ENCODE data around the gene CXXC4.

The CXXC4 gene

DNA sequence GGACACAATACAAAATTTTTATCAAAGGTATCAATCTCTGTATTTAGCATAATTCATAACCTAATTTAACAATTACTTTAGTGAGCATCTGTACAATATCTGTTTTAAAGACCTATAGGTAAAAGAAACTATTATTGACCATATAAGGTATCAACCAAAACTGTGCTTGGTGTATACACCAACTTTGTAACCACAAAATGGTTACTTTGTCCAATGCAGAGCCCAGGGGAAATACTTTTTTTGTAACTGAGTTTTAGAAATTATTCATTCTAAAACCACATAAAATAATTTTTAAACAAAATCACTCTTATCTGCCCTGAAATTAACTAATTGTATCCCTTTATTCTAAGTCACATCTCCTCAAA, 5.0 kb downstream of the CXXC4 start:
- no peak for DNase-seq (ENCODE audit: low spot score)
- FAIRE-seq: no peak

GRCh38 chr4:104488151-104488550, 6.5 kb downstream of the CXXC4 start:
- no peak for FAIRE-seq

GRCh38 chr4:104486716-104487504, 7.8 kb downstream of the CXXC4 start:
- no peak for FAIRE-seq
- no peak for DNase-seq (ENCODE audit: low spot score)

More at GRCh38 chr4:104488151-104488550, 6.5 kb downstream of the CXXC4 start:
- no peak for DNase-seq (ENCODE audit: low spot score)

- FAIRE-seq: no peak
- DNase-seq (ENCODE audit: low spot score): no peak
Observed at GRCh38 chr4:104475652-104476051, 19.0 kb downstream of the CXXC4 start.

DNA sequence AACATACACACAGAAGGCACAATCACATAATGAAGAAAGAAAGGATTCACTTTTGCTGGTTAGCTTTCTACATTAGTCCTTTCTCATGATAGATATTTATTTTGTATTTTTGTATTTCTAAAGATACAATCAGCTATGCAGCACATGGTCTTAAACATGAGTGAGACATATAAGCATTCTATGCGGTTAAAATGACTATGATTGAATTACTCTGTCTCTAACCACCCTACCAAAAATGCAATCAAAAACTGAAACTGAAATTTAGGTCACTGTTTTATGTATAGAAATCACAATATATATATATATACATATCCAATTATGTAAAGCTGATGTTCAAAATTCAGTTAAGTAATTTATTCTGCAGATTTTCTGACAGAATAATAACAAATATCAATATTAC, 21.9 kb downstream of the CXXC4 start:
- FAIRE-seq (no peak), DNase-seq (ENCODE audit: low spot score) (no peak)

- DNase-seq (ENCODE audit: low spot score) (no peak), FAIRE-seq (no peak)
Observed at GRCh38 chr4:104470770-104471169, 23.9 kb downstream of the CXXC4 start.

GRCh38 chr4:104469794-104470193, 24.9 kb downstream of the CXXC4 start:
- no peak for DNase-seq (ENCODE audit: low spot score)
- no peak for FAIRE-seq

DNA sequence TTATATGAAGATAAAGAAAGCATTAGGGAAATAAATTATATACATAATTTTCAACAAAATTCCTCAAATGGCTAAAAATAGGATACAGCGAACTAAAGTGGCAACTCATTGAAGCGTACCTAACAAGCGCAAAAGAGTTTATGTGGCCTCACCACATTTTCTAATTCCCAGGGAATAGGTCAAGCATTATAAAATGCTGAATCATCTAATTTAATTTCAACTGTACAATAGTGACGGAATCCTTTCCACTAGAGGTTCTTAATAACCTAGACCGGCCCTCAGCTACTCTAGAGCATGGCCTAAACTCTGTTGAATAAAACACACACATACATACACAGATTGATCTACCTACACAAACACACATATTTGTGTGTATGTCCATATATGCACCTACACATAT, 29.1 kb downstream of the CXXC4 start:
- FAIRE-seq (no peak), DNase-seq (ENCODE audit: low spot score) (no peak)

DNA sequence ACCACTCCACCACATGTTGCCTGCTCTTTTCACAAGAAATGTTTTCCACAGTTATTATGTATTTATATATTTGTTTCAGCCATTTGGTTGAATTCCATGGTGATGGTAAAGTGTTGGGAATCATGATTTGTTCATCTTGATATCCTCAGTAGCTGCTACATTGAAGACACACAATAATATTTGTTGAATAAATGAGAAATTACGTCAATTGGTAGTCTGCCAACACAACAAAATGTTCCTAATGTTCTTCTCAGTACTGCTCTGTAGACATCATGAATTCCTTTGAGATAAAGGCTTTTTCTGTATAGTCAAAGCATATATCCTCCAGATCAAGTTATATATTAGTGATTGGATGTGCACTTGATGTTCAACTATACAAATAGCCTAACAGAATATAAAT, 29.5 kb downstream of the CXXC4 start:
- no peak for FAIRE-seq
- DNase-seq (ENCODE audit: low spot score): no peak

DNA sequence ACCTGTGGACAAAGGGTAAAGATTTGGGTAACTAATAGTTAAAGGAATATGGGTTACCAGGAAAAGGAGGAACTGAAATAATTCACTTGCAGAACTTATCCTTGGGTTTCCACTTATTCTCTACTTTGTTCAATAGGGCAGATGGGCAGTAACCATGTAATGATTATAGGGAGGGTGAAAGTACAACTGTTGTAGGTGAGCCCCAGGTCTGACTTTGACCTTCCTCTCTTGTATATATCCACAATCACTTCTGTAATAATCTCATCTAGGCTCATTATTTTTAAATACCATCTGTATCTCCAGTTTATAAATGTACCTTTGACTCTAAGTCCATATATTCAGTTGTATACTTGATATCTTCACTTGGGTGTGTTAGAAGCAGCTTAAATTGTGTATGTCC, 32.1 kb downstream of the CXXC4 start:
- DNase-seq (ENCODE audit: low spot score) (no peak), FAIRE-seq (no peak)

DNA sequence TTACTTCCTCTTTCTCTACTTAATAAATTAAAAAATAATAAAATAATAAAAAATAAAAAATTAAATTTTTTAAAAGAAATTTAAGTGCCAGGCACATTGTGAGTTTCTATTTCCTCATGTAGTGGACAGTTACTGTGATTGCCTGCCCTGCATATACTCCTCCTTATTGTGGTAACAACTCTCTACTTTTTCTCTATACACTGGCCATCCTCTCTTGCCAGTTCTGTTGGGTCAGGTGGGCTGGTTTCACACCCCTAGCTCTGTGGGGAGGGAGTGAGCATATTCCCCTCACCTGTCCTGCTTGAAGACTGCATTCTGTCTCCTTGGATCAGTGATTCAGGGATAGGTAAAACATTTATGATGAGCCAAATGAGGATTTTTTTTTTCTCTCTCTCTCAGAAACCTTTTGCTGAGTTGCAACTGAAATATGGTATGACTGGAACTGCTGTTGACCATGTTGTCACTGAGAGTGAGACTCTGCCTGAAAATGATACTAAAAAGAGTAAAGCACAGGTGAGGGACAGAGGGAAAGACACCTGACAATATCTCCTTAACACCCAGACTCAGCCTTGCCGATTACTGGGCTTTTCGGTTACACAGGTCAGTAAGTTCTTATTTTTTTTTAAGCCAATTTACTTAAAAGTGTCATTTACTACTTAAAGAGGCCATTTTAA, 37.2 kb downstream of the CXXC4 start:
- FAIRE-seq (no peak), DNase-seq (ENCODE audit: low spot score) (no peak)

- no peak for DNase-seq (ENCODE audit: low spot score)
- FAIRE-seq: no peak
Observed at GRCh38 chr4:104451573-104451972, 43.1 kb downstream of the CXXC4 start.

DNA sequence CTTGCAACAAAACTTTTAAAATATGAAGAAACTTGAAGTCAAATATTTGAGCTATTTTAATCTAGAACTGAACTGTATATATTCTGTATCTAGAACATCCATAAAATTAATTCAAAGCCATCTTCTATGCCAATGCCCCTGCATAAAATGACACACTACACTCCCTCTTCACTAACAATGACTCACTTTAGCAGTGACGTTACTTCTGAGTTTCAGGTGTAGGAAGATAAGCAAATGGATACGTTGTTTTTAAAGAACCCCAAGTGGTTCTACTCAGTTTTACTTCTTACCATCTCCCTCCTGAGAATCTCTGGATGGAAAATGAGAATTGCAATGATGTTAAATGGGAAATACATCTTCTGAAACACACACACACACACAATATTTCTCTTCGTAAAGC, 45.2 kb downstream of the CXXC4 start:
- no peak for DNase-seq (ENCODE audit: low spot score)
- FAIRE-seq: no peak

DNA sequence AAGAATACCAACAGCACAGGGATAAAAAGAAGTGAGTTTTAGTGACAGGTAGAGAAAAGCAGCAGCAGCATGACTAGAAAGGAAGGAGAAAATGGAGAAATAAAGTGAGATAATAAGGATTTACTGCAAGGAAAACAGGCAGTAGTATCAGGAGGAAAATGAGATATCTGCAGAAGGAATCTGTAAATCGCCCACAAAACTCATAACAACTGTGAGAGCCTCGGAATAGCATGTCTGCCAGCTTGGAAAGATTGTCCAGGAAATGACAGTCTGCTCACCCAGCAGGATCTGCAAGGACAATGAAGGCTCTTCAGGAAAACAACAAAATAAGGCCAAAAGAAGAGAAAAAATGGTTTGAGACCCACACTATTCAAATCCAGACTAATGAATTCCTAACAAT, 47.4 kb downstream of the CXXC4 start:
- FAIRE-seq: no peak
- no peak for DNase-seq (ENCODE audit: low spot score)

DNA sequence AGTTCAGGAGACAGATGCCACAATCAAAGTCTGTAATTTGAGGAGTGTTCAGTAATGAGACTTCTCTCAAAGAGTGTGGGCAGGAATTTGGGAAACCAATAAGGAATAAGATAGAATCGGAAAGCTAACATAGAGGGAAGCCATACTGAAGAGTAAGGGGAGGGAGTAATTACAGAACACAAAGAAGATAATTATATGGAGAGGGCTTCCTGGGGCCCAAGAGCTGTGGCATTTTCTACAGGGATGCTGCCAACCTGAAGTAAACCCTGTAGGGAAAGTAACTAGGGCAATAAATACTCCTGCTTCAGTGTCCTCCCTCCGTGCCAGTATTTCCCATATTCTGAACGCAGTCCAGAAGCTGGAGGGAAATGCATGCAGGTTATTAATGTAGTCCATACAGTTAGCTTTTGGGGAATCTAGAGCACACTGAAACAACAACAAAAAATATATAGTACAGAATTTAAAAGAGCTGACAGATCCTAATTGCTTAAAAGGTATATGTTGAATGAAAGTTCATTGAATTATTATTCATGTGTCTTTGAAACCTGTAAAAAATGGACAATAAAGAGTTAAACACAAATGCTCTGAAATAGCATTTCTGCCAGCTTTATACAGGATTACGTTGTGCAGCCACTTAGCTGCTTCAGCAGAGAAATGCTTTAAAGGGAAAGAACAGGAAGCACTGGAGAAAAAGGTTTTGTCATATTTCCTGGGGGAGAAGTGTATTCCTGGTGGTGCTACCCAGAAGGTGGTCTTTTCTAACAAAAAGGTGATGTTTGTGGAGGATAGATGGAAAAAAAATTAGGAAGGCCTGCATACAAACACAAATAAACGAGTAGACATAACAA, 48.0 kb downstream of the CXXC4 start:
- DNase-seq (ENCODE audit: low spot score) (no peak), FAIRE-seq (no peak)

DNA sequence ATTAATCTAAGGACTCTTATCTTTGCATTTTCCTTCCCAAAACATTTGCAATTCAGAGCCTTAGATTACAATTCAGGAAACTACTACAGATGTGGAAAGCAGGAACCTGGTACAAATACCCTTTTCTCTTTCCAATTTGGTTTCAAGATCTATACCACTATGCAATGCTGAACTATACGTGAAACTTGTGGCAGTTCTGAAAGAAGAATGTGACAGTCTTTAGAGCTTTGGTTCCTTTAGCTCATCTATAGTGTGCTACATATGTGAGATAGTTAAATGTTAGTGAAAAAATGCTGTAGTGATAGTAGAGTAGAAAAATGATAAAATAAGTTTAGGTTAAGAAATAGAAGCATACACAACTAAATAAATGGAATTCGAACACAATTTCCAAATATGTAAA, 50.0 kb downstream of the CXXC4 start:
- FAIRE-seq (no peak), DNase-seq (ENCODE audit: low spot score) (no peak)

DNA sequence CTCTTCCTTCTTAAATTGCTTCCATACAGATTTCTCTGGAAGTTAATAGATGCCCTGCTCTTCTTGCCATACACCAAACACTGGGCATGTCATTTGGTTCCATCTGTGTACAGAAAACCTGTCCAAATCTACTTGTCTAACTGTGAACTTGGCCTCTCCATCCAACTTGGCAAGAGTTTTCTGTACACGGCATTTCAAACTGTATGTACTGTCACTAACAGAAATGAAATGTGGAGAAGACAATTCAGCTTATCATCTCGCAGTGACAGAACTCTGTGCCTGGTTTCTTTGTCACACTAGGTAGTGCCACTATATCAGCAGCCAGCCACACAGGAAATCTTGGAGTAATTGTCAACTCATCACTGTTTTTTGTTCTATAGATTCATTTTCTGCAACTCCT, 58.2 kb downstream of the CXXC4 start:
- no peak for DNase-seq (ENCODE audit: low spot score)
- FAIRE-seq: no peak

DNA sequence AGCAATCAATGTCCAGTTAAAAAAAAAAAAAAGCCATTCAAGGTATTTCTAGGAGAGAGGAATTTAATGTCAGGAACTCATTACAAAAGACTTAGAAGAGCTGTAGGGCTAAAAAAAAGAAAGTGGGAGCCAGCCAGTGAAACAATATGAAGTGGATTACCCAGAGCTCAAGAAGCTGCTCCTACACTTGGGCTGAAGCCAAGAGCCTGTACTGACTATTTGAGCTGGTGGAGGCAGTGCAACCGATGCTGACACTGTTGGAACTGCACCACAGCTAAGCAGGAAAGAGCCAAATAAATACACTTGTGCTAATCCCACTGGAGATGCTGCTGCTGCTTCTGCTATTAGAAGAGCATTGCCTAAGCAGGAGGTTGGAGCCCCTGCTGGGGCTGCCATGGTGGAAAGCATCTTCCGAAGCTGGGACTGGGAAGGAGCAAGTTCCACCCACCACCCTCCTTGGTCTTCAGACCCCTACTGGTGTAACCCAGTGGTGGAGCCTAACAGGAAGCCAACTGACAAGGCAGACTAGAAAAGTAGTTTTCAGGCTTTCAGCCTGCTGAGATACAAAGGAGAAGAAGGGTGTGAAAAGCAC, 65.4 kb downstream of the CXXC4 start:
- DNase-seq (ENCODE audit: low spot score) (no peak), FAIRE-seq (no peak)

- no peak for FAIRE-seq
- no peak for DNase-seq (ENCODE audit: low spot score)
Observed at GRCh38 chr4:104425948-104426347, 68.7 kb downstream of the CXXC4 start.

DNA sequence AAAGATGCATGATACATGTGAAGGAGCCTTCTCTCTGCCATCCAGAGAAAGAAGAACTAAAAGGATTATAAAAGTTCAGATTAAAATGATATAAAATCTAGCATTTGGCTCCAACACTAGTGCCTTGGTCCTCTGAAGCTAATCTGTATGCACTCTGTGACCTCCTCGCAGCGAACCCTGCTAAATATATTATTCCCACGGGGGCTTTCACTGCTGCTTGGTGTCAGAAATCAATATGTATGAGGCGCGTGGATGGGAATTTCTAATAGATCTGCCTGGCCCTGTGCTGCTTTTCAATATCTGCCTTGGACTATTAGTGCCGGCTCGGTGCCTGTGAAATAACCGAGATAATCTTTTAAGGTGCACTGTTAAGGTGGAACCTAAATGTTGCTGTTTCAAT, 69.7 kb downstream of the CXXC4 start:
- FAIRE-seq: no peak

GRCh38 chr4:104424475-104424941, 70.2 kb downstream of the CXXC4 start:
- DNase-seq (ENCODE audit: low spot score) (no peak), FAIRE-seq (no peak)

More for the DNA sequence above, 69.7 kb downstream of the CXXC4 start:
- no peak for DNase-seq (ENCODE audit: low spot score)

GRCh38 chr4:104421566-104421965, 73.1 kb downstream of the CXXC4 start:
- DNase-seq (ENCODE audit: low spot score) (no peak), FAIRE-seq (no peak)
